ENCODE results near the gene NOTCH2NLA. TPM values are rescaled to one million over a fixed set of nuclear protein-coding genes. Genes with fewer than 3 reads are reported as not detected.
"Not testable (repeated sequence)": the region's sequence is repeated elsewhere in the genome, so short reads cannot be mapped to it uniquely, and the experiment has no call there.

Gene NOTCH2NLA
- total RNA-seq, 3 donors from 2014 or later (not counting 1 experiment from before 2014, with no cell fraction given): 36.4 to 59.0 (median 41.0) TPM

DNA sequence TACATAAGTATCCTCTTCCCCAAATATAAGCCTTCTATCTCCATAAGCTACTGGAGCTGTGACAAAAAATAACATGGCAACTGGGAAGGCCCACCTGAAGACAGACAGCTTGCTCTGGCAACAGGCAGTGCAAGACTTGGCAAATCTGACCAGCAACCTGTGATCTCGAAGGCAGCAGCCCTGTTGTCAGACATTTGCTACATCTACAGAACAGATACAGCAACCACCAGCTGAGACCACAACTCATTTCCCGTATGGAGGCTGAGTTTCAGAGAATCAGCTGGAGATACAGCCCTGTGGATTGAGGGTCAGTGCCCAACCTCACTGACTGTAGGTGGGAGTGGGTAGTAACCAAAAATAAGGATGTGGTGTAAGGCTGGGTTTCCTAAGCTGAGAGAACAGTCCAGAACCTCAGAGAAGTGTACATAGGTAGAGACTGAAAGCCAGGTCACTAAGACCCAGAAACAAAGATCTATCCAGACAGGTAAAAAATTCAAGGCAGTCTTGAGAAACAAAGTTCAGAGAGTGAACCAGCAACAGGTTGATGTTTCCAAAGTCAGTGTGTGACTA lies 37.4 kb upstream of the NOTCH2NLA start:
- H3K27ac Mint-ChIP-seq; H3K4me3 ChIP-seq (ENCODE audit: low read length); H3K4me3 Mint-ChIP-seq; H3K36me3 ChIP-seq (ENCODE audit: control insufficient read depth, insufficient read depth, low read length); H3K4me1 Mint-ChIP-seq; H3K27ac ChIP-seq (ENCODE audit: low read length); H3K27me3 Mint-ChIP-seq (ENCODE audit: low read depth in 2 of 2); H3K36me3 Mint-ChIP-seq; H3K4me1 ChIP-seq (ENCODE audit: control insufficient read depth, insufficient read depth, low read length); DNase-seq; H3K9me3 ChIP-seq (ENCODE audit: control insufficient read depth, insufficient read depth, low read length); H3K9me3 Mint-ChIP-seq; H3K27me3 ChIP-seq (ENCODE audit: control insufficient read depth, insufficient read depth, low read length); intact Hi-C loops (cut with micrococcal nuclease); ATAC-seq: not testable (repeated sequence)
- WGBS (ENCODE audit: insufficient coverage): no CpG with 5 or more reads among the region's 2 CpGs

DNA sequence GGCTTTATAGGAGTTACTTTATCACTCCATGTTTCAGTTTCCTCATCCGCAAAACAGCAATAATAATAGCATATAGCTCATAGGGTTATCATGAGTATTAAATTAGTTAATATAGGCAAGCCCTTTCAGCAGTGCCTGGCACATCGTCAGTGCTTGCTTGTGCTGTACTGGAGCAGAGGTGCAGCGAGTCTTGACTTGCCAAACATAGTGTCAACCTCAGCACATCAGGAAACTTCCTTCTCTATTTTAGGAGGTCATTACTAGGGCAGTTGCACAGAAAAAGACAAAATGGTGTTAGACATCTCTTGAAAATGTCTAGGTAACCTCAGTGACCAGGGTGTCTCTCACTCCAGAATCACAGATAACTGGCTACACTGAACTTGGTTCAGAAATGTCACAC lies 35.9 kb upstream of the NOTCH2NLA start:
- H3K27me3 ChIP-seq (ENCODE audit: control insufficient read depth, insufficient read depth, low read length); H3K4me1 ChIP-seq (ENCODE audit: control insufficient read depth, insufficient read depth, low read length); H3K27ac Mint-ChIP-seq; DNase-seq; intact Hi-C loops (cut with micrococcal nuclease); H3K36me3 ChIP-seq (ENCODE audit: control insufficient read depth, insufficient read depth, low read length); H3K27me3 Mint-ChIP-seq (ENCODE audit: low read depth in 2 of 2); H3K27ac ChIP-seq (ENCODE audit: low read length); H3K4me3 ChIP-seq (ENCODE audit: low read length); H3K36me3 Mint-ChIP-seq; H3K9me3 Mint-ChIP-seq; H3K9me3 ChIP-seq (ENCODE audit: control insufficient read depth, insufficient read depth, low read length); H3K4me3 Mint-ChIP-seq; H3K4me1 Mint-ChIP-seq: not testable (repeated sequence)
- peak; percentile 39 to 52 (median 42) for ATAC-seq
- WGBS (ENCODE audit: insufficient coverage): no CpG with 5 or more reads among the region's 3 CpGs

DNA sequence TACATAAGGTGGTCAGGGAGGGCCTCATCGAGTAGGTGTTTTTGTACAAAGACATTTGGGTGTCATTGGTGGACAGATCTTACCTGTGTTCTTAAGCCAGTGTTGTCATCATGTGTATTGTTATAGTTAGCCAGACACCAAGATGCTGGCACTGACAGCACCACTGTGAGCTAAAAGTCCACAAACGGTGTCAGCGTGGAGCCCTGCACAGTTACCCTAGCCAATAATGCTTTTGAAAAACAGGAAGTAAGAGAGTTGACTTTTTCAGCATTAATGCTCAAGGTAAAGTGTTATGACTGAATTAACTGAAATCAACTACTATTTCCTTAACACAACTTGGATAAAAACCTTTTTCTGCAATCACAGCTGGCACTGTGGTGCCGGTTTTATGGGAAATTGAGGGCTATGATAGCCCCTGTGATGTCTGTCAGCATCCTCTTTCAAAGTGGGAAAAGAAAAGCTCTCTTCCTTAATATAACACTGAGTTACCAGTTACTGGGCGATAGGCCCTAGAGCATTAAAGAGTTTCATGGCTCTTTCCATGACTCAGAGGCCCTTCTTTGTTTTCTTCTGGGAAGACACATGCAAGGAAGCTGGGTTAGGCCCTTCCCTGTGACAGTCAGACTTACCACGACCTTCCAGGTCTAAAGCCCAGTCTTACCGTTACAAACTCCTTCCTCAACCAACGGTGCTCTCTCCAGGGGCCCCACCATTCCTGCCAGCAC lies 31.3 kb upstream of the NOTCH2NLA start:
- H3K27me3 Mint-ChIP-seq (ENCODE audit: low read depth in 2 of 2); H3K4me3 ChIP-seq (ENCODE audit: low read length); H3K27me3 ChIP-seq (ENCODE audit: control insufficient read depth, insufficient read depth, low read length); DNase-seq; H3K9me3 Mint-ChIP-seq; H3K27ac ChIP-seq (ENCODE audit: low read length); H3K36me3 Mint-ChIP-seq; ATAC-seq; H3K4me3 Mint-ChIP-seq; H3K36me3 ChIP-seq (ENCODE audit: control insufficient read depth, insufficient read depth, low read length); intact Hi-C loops (cut with micrococcal nuclease); H3K4me1 ChIP-seq (ENCODE audit: control insufficient read depth, insufficient read depth, low read length); H3K4me1 Mint-ChIP-seq; H3K9me3 ChIP-seq (ENCODE audit: control insufficient read depth, insufficient read depth, low read length); H3K27ac Mint-ChIP-seq: not testable (repeated sequence)
- WGBS (ENCODE audit: insufficient coverage): no CpG with 5 or more reads among the region's 8 CpGs

DNA sequence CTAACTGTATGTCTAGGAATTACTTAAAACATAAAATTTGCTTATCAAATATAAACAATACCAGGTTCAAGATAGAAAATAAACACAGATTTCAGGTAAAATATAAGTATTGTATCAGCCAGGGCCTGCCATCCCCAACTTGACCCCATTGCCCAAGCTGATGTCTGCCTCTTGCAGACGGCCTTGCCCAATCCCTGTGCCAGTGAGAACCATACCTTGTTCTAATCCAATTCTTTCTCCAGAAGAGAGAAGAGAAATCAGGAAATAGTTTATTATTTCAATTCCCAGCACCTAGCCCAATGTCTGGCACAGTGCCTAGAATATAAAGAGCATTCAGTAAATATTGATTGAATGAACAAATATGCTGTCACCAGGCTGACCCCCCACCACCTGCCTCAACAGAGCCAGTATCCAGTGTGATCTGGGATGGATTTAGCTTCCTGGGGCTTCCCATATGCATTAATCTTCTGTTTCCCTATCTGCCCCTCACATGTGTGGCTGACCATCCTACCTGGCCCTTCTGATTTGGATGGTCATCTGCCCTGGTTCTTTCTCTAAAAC lies 29.3 kb upstream of the NOTCH2NLA start:
- H3K27me3 Mint-ChIP-seq (ENCODE audit: low read depth in 2 of 2); H3K27ac ChIP-seq (ENCODE audit: low read length); H3K4me1 ChIP-seq (ENCODE audit: control insufficient read depth, insufficient read depth, low read length); H3K4me3 ChIP-seq (ENCODE audit: low read length); H3K36me3 ChIP-seq (ENCODE audit: control insufficient read depth, insufficient read depth, low read length); H3K27me3 ChIP-seq (ENCODE audit: control insufficient read depth, insufficient read depth, low read length); H3K9me3 Mint-ChIP-seq; ATAC-seq; H3K36me3 Mint-ChIP-seq; DNase-seq; intact Hi-C loops (cut with micrococcal nuclease); H3K9me3 ChIP-seq (ENCODE audit: control insufficient read depth, insufficient read depth, low read length); H3K27ac Mint-ChIP-seq; H3K4me3 Mint-ChIP-seq; H3K4me1 Mint-ChIP-seq: not testable (repeated sequence)
- WGBS (ENCODE audit: insufficient coverage): no CpG with 5 or more reads among the region's 1 CpG

DNA sequence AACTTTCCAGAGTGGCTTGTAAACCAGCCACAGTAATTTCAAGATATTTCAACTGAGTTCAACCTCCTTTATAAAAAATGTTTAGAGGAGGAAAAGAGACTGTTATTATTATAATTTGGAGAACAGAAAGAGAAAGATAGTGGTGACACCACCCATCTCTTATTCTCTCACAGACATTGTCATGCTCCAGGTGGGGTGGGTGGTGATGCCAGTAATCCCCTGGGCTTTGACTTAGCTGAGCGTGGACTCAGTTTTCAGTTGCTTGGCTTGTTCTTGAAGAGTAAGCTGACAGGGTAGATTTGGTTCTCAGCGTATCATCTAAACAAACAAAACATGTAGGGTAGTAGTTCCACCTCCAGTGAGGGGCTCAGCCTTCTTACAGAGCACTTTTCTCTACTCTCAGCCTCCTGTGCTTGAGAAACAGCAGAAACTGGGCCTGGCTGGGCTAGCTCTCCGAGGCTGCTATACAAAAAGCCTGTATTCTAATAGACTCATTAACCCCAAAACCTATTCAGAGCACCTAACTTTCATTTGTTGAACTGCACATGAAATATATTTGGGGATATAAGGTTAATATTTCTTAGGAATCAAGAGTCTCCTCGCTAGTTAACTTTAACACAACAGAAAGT lies 25.9 kb upstream of the NOTCH2NLA start:
- not testable (repeated sequence) for ATAC-seq, H3K9me3 Mint-ChIP-seq, H3K27ac Mint-ChIP-seq

DNA sequence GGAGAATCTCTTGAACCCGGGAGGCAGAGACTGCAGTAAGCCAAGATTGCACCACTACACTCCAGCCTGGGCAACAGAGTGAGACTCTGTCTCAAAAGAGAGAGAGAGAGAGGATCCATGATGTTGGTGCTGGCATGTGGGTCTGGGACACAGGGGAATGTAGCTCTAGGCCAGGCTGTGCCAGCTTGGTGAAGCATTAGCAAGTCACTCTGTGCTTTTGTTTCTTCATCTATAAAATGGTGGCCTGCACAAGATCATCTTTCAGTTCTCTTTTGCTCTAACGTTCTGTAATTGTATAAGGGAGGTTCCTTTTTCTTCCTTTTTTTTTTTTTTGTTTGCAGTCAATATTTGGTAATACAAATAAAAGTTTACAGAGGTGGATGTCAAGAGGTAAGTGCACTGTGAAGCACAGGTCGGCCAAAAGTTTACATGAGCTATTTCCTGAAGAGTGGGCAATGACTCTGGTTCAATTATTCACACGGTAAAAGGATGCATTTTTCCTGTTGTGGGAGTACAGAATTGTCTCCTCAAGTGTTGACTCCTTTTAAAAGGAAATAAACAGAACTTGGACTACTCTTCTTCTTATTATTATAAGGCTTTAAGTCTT lies 24.5 kb upstream of the NOTCH2NLA start:
- not testable (repeated sequence) for ATAC-seq; H3K36me3 ChIP-seq (ENCODE audit: control insufficient read depth, insufficient read depth, low read length)
- WGBS (ENCODE audit: insufficient coverage): no CpG with 5 or more reads among the region's 4 CpGs

More for the DNA sequence above, 25.9 kb upstream of the NOTCH2NLA start:
- H3K4me3 ChIP-seq (ENCODE audit: low read length); DNase-seq; H3K36me3 Mint-ChIP-seq; H3K4me1 Mint-ChIP-seq; H3K4me1 ChIP-seq (ENCODE audit: control insufficient read depth, insufficient read depth, low read length); H3K27me3 ChIP-seq (ENCODE audit: control insufficient read depth, insufficient read depth, low read length); intact Hi-C loops (cut with micrococcal nuclease); H3K4me3 Mint-ChIP-seq; H3K27ac ChIP-seq (ENCODE audit: low read length); H3K9me3 ChIP-seq (ENCODE audit: control insufficient read depth, insufficient read depth, low read length); H3K36me3 ChIP-seq (ENCODE audit: control insufficient read depth, insufficient read depth, low read length); H3K27me3 Mint-ChIP-seq (ENCODE audit: low read depth in 2 of 2): not testable (repeated sequence)
- no CpG with 5 or more reads among the region's 4 CpGs for WGBS (ENCODE audit: insufficient coverage)

DNA sequence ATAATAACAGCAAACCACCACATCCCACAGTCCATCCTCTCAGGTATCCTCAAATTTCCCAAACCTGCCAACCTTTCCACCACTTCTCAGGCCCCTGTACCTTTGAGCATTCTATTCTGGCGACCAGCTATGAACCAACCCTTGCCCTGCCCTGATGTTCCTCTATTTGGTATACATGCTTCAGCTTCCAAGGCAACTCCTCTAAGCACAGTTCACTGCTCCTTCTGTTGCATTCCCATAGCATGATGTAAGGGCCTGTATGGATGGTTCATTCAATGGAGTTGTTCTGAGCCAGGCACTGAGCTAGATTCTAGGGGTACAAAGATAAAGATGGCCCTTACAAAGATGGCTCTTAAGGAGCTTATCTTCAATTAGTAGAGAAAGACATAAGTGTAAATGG lies 22.7 kb upstream of the NOTCH2NLA start:
- DNase-seq; H3K9me3 ChIP-seq (ENCODE audit: control insufficient read depth, insufficient read depth, low read length); H3K9me3 Mint-ChIP-seq; H3K27me3 ChIP-seq (ENCODE audit: control insufficient read depth, insufficient read depth, low read length); H3K27ac Mint-ChIP-seq; H3K4me3 Mint-ChIP-seq; H3K36me3 ChIP-seq (ENCODE audit: control insufficient read depth, insufficient read depth, low read length); ATAC-seq; H3K4me1 Mint-ChIP-seq; H3K27me3 Mint-ChIP-seq (ENCODE audit: low read depth in 2 of 2); intact Hi-C loops (cut with micrococcal nuclease); H3K4me1 ChIP-seq (ENCODE audit: control insufficient read depth, insufficient read depth, low read length); H3K4me3 ChIP-seq (ENCODE audit: low read length); H3K36me3 Mint-ChIP-seq; H3K27ac ChIP-seq (ENCODE audit: low read length): not testable (repeated sequence)
- WGBS (ENCODE audit: insufficient coverage): no CpG with 5 or more reads among the region's 1 CpG

More for the DNA sequence above, 24.5 kb upstream of the NOTCH2NLA start:
- intact Hi-C loops (cut with micrococcal nuclease); H3K9me3 Mint-ChIP-seq; H3K27ac ChIP-seq (ENCODE audit: low read length); H3K9me3 ChIP-seq (ENCODE audit: control insufficient read depth, insufficient read depth, low read length); H3K27me3 ChIP-seq (ENCODE audit: control insufficient read depth, insufficient read depth, low read length); H3K27ac Mint-ChIP-seq; H3K4me3 ChIP-seq (ENCODE audit: low read length); H3K4me1 ChIP-seq (ENCODE audit: control insufficient read depth, insufficient read depth, low read length); H3K4me3 Mint-ChIP-seq; H3K4me1 Mint-ChIP-seq; H3K36me3 Mint-ChIP-seq; DNase-seq; H3K27me3 Mint-ChIP-seq (ENCODE audit: low read depth in 2 of 2): not testable (repeated sequence)

Measured in natural killer cell (primary cell).